ENCODE data around the gene CA4. TPM values are rescaled to one million over a fixed set of nuclear protein-coding genes. Genes with fewer than 3 reads are reported as not detected.

The CA4 gene
- total and polyA plus RNA-seq, 4 donors: 0.14 to 0.67 (median 0.44) TPM

DNA sequence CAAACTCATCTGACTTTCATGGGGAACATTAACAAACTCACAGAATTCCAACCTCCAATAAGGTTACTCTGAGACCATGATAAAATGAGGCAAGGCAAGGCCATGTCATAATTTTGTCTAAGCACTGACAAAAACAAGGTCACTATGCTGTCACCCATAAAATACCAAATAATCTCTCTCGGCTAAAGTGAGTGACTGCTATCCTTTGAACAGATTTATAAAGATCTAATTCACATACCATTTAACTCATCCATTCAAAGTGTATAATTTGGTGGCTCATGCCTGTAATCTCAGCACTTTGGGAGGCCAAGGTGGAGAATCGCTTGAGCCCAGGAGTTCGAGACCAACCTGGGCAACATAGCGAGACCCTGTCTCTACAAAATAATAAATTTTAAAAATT, 20.6 kb upstream of the CA4 start:
- 92% methylated on average over 4 of the region's 4 CpGs for WGBS

DNA sequence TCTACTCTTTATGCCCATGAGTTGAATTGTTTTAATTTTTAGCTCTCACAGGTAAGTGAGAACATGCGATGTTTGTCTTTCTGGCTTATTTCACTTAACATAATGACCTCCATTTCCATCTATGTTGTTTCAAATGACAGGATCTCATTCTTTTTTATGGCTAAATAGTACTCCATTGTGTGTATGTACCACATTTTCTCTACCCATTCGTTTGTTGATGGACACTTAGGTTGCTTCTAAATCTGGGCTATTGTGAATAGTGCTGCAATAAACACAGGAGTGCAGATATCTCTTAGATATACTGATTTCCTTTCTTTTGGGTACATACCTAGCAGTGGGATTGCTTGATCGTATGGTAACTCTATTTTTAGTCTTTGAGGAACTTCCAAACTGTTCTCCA, 19.3 kb upstream of the CA4 start:
- TF ChIP-seq TAF1 (conservative IDR thresholded peaks at IDR 0.05): no peak
- no peak for TF ChIP-seq HNF4G (IDR thresholded peaks at IDR 0.05)
- TF ChIP-seq RXRA (IDR thresholded peaks at IDR 0.05): no peak
- no peak for TF ChIP-seq GABPA (IDR thresholded peaks at IDR 0.05 in 1 of 2, conservative IDR thresholded peaks at IDR 0.05 in 1 of 2)
- TF ChIP-seq, protein P1, sequence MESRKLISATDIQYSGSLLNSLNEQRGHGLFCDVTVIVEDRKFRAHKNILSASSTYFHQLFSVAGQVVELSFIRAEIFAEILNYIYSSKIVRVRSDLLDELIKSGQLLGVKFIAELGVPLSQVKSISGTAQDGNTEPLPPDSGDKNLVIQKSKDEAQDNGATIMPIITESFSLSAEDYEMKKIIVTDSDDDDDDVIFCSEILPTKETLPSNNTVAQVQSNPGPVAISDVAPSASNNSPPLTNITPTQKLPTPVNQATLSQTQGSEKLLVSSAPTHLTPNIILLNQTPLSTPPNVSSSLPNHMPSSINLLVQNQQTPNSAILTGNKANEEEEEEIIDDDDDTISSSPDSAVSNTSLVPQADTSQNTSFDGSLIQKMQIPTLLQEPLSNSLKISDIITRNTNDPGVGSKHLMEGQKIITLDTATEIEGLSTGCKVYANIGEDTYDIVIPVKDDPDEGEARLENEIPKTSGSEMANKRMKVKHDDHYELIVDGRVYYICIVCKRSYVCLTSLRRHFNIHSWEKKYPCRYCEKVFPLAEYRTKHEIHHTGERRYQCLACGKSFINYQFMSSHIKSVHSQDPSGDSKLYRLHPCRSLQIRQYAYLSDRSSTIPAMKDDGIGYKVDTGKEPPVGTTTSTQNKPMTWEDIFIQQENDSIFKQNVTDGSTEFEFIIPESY (IDR thresholded peaks at IDR 0.05): no peak
- TF ChIP-seq SP1 (IDR thresholded peaks at IDR 0.05): no peak
- TF ChIP-seq, protein P2, sequence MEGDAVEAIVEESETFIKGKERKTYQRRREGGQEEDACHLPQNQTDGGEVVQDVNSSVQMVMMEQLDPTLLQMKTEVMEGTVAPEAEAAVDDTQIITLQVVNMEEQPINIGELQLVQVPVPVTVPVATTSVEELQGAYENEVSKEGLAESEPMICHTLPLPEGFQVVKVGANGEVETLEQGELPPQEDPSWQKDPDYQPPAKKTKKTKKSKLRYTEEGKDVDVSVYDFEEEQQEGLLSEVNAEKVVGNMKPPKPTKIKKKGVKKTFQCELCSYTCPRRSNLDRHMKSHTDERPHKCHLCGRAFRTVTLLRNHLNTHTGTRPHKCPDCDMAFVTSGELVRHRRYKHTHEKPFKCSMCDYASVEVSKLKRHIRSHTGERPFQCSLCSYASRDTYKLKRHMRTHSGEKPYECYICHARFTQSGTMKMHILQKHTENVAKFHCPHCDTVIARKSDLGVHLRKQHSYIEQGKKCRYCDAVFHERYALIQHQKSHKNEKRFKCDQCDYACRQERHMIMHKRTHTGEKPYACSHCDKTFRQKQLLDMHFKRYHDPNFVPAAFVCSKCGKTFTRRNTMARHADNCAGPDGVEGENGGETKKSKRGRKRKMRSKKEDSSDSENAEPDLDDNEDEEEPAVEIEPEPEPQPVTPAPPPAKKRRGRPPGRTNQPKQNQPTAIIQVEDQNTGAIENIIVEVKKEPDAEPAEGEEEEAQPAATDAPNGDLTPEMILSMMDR (IDR thresholded peaks at IDR 0.05; ENCODE audit: low read depth, low read length, missing input control): no peak
- no peak for TF ChIP-seq FOXA1 (IDR thresholded peaks at IDR 0.05)
- TF ChIP-seq YY1 (IDR thresholded peaks at IDR 0.05): no peak
- TF ChIP-seq, protein P3, sequence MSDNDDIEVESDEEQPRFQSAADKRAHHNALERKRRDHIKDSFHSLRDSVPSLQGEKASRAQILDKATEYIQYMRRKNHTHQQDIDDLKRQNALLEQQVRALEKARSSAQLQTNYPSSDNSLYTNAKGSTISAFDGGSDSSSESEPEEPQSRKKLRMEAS (IDR thresholded peaks at IDR 0.05): no peak
- no peak for TF ChIP-seq HNF4A (conservative IDR thresholded peaks at IDR 0.05)
- Histone ChIP-seq H3K36me3 (ENCODE audit: control insufficient read depth in 4 of 4, insufficient read depth in 3 of 4, low read depth in 1 of 4, low read length in 3 of 4) (no peaks in the 10 kb centered on the region), H3K27ac (ENCODE audit: low read depth in 1 of 2, low read length in 2 of 2) (no peak overlapping the region), H3K4me3 (ENCODE audit: low read depth in 1 of 3, low read length in 3 of 3) (no peak overlapping the region), H3K4me1 (ENCODE audit: control insufficient read depth in 4 of 4, insufficient read depth in 4 of 4, low read length in 3 of 4) (peaks cover 0 to 13% (median 7%) of the 10 kb centered on the region in 4 donors), H3K9ac (ENCODE audit: low read depth in 1 of 2, low read length in 2 of 2) (no peak overlapping the region), H3K9me3 (ENCODE audit: control insufficient read depth in 4 of 4, low read length in 3 of 4) (no peaks in the 10 kb centered on the region), H3K27me3 (ENCODE audit: control insufficient read depth in 4 of 4, insufficient read depth in 4 of 4, low read length in 3 of 4) (no peaks in the 10 kb centered on the region)
- WGBS: 83% methylated on average over 3 of the region's 3 CpGs
- no peak for DNase-seq (ENCODE audit: low spot score)

More for the DNA sequence above, 20.6 kb upstream of the CA4 start:
- Histone ChIP-seq H3K36me3 (ENCODE audit: control insufficient read depth in 4 of 4, insufficient read depth in 3 of 4, low read depth in 1 of 4, low read length in 3 of 4) (no peaks in the 10 kb centered on the region), H3K27ac (ENCODE audit: low read depth in 1 of 2, low read length in 2 of 2) (no peak overlapping the region), H3K4me1 (ENCODE audit: control insufficient read depth in 4 of 4, insufficient read depth in 4 of 4, low read length in 3 of 4) (no peaks in the 10 kb centered on the region), H3K9me3 (ENCODE audit: control insufficient read depth in 4 of 4, low read length in 3 of 4) (no peaks in the 10 kb centered on the region), H3K9ac (ENCODE audit: low read depth in 1 of 2, low read length in 2 of 2) (no peak overlapping the region), H3K27me3 (ENCODE audit: control insufficient read depth in 4 of 4, insufficient read depth in 4 of 4, low read length in 3 of 4) (no peaks in the 10 kb centered on the region), H3K4me3 (ENCODE audit: low read depth in 1 of 3, low read length in 3 of 3) (no peak overlapping the region)
- no peak for TF ChIP-seq YY1 (IDR thresholded peaks at IDR 0.05)
- no peak for TF ChIP-seq EGR1 (IDR thresholded peaks at IDR 0.05; ENCODE audit: low read depth in 2 of 2)
- no peak for TF ChIP-seq NR2F2 (IDR thresholded peaks at IDR 0.05)
- TF ChIP-seq RAD21 (IDR thresholded peaks at IDR 0.05): no peak
- TF ChIP-seq JUND (IDR thresholded peaks at IDR 0.05): no peak
- TF ChIP-seq GABPA (IDR thresholded peaks at IDR 0.05 in 1 of 2, conservative IDR thresholded peaks at IDR 0.05 in 1 of 2): no peak
- no peak for TF ChIP-seq HNF4A (conservative IDR thresholded peaks at IDR 0.05)
- TF ChIP-seq FOXA1 (IDR thresholded peaks at IDR 0.05): no peak
- DNase-seq (ENCODE audit: low spot score): no peak

Measured in liver (tissue), 9 donors.